K562 (cell line): ENCODE results near the gene LMO7. TPM values are rescaled to one million over a fixed set of nuclear protein-coding genes. Genes with fewer than 3 reads are reported as not detected.

Experiments used
- ATAC-seq: fragments of 200-7000 bp; cut with Tn5 transposase; 3 replicates; pipeline ENCODE4 v1.9.1; 2020; ENCODE audit warnings: moderate library complexity
- BruUV-seq: library from RNA; stranded (reverse); fragments of 400-500 nt; replicated peaks from 2 replicates; lab custom pipeline; 2021; lab: Mats Ljungman, UMichigan
- CTCF ChIA-PET: fragments of 300-600 bp; formaldehyde crosslinking; extraction: SDS; loops from one replicate; lab custom pipeline; 2021; ENCODE audit warnings: low intra/inter-chr PET ratio; lab: Yijun Ruan, JAX
- POLR2A ChIA-PET: fragments of 300-600, 350-650 bp; sonication (Branson Sonifier 250); formaldehyde crosslinking; extraction: SDS; loops from one replicate; lab custom pipeline; 2021; ENCODE audit warnings: antibody characterized with exemption, inconsistent platforms; lab: Yijun Ruan, JAX
- DNase-seq, 4 experiments: peaks; one replicate each; pipeline versions ENCODE4 v3.0.0 to v3.0.0-alpha.2; 2011 to 2018; ENCODE audit warnings: low spot score in 3 of 4, mixed read lengths in 3 of 4; ENCODE audit errors: extremely low read depth in 1 of 4
- FAIRE-seq: peaks from 2 replicates; lab custom pipeline; 2011; peaks lifted over from hg19 to GRCh38; lab: Jason Lieb, UNC
- H2AFZ ChIP-seq: 2 replicates; pipeline ENCODE4 v1.6.0; 2011; ENCODE audit warnings: low read depth, low read length, control low read depth, inconsistent platforms
- H3K27ac ChIP-seq: fragments of 200-600 bp; 3 replicates; pipeline ENCODE4 v1.8.0; 2011; ENCODE audit warnings: low read depth, mild to moderate bottlenecking, control low read depth, inconsistent platforms, low read length, moderate library complexity, mixed read lengths; ENCODE audit errors: extremely low read depth
- H3K27me3 ChIP-seq, 2 experiments: fragments of 300-600 bp in 1 of 2; 2 replicates in 1 of 2; 3 replicates in 1 of 2; pipeline versions ENCODE4 v1.6.0 to v1.8.0; 2011; ENCODE audit warnings: inconsistent platforms in 2 of 2, low read length in 2 of 2, mild to moderate bottlenecking in 1 of 2, mixed read lengths in 1 of 2, moderate library complexity in 1 of 2; ENCODE audit not compliant: control insufficient read depth in 2 of 2, insufficient read depth in 2 of 2
- H3K36me3 ChIP-seq: fragments of 300-600 bp; 3 replicates; pipeline ENCODE4 v1.8.0; 2011; ENCODE audit warnings: mild to moderate bottlenecking, low read length, inconsistent platforms; ENCODE audit not compliant: control insufficient read depth, insufficient read depth
- H3K4me1 ChIP-seq, 2 experiments: fragments of 200-600 bp in 1 of 2; replicated peaks in 1 of 2; 2 replicates in 1 of 2; 3 replicates in 1 of 2; pipeline versions ENCODE4 v1.5.1 to v1.8.0; 2011; ENCODE audit warnings: inconsistent platforms in 2 of 2, low read length in 2 of 2, mild to moderate bottlenecking in 1 of 2, mixed read lengths in 1 of 2, moderate library complexity in 1 of 2; ENCODE audit not compliant: control insufficient read depth in 2 of 2, insufficient read depth in 2 of 2
- H3K4me2 ChIP-seq: 2 replicates; pipeline ENCODE4 v1.6.1; 2011; ENCODE audit warnings: low read length, control low read depth, inconsistent platforms, mixed read lengths; ENCODE audit not compliant: insufficient read depth
- H3K4me3 ChIP-seq: fragments of 200-600 bp; sonication (generic), shearing (Covaris generic); 2 replicates; pipeline ENCODE4 v1.5.1; 2016; ENCODE audit warnings: control low read depth, inconsistent platforms
- H3K79me2 ChIP-seq: fragments of 200-600 bp; 3 replicates; pipeline ENCODE4 v1.8.0; 2011; ENCODE audit warnings: low read length, inconsistent platforms; ENCODE audit not compliant: control insufficient read depth, insufficient read depth
- H3K9ac ChIP-seq, 2 experiments: 2 replicates each; pipeline versions ENCODE4 v1.6.0 to v1.6.1; 2011; ENCODE audit warnings: low read depth in 2 of 2, low read length in 2 of 2, control low read depth in 1 of 2, inconsistent platforms in 1 of 2, mild to moderate bottlenecking in 1 of 2, mixed read lengths in 1 of 2; ENCODE audit not compliant: insufficient read depth in 1 of 2
- H3K9me1 ChIP-seq: one replicate; pipeline ENCODE4 v1.6.0; 2011; ENCODE audit warnings: inconsistent platforms, mild to moderate bottlenecking, low read length, moderate library complexity; ENCODE audit not compliant: control insufficient read depth, insufficient read depth
- H3K9me3 ChIP-seq: replicated peaks from 2 replicates; pipeline ENCODE4 v1.5.1; 2011; ENCODE audit warnings: low read depth, low read length, inconsistent platforms; ENCODE audit not compliant: control insufficient read depth, insufficient read depth
- H4K20me1 ChIP-seq: replicated peaks from 2 replicates; pipeline ENCODE4 v1.6.1; 2011; ENCODE audit warnings: low read length, inconsistent platforms, mixed read lengths; ENCODE audit not compliant: control insufficient read depth, insufficient read depth
- RAD21 ChIP-seq, 2 experiments: fragments of 250-450 bp in 1 of 2; fragments of 450-650 bp in 1 of 2; sonication (Bioruptor Pico) in 1 of 2; formaldehyde crosslinking in 1 of 2; IDR thresholded peaks in 1 of 2; conservative IDR thresholded peaks in 1 of 2; 2 replicates each; pipeline versions ENCODE4 v1.4.0 to v1.8.0; 2020 to 2022; ENCODE audit warnings: mild to moderate bottlenecking in 2 of 2, moderate library complexity in 1 of 2
- WGBS: fragments of 100-300 bp; shearing (Covaris generic); methylation state at CpG from one replicate; pipeline ENCODE4 v1.1.6; 2016; ENCODE audit warnings: low coverage, mixed read lengths; ENCODE audit not compliant: insufficient coverage; ENCODE audit errors: missing lambda C conversion rate; 5-methylcytosine and 5-hydroxymethylcytosine counted together
- in situ Hi-C: fragments of 300-500 bp; cut with MboI; formaldehyde crosslinking; loops from 4 replicates; pipeline ENCODE4 v1.15.0; 2018; ENCODE audit warnings: inconsistent platforms, mixed read lengths
- intact Hi-C: fragments of 100-400 bp; cut with micrococcal nuclease; formaldehyde crosslinking; loops from 2 replicates; pipeline ENCODE4 v1.14.2; 2022
- polyA plus RNA-seq, 8 experiments: library from polyadenylated mRNA; depleted of rRNA in 4 of 8; stranded (reverse) in 5 of 8; unstranded in 3 of 8; fragments of >200 nt; fragmentation: Nextera tagmentation in 2 of 8; fragmentation: Illumina TruSeq in 1 of 8; extraction: Ambion mirVana in 2 of 8; extraction: Trizol in 1 of 8; gene quantifications; 2 replicates each; pipeline versions ENCODE4 v1.2.1 to v1.2.3, GENCODE V29; 2011 to 2014; ENCODE audit warnings: inconsistent platforms in 1 of 8, missing spikeins in 1 of 8
- total RNA-seq, 7 experiments: library from RNA; depleted of rRNA in 6 of 7; stranded (reverse); fragments of >200 nt in 6 of 7; fragmentation: Illumina TruSeq in 2 of 7; extraction: Trizol in 2 of 7; gene quantifications; 2 replicates each; pipeline versions ENCODE4 v1.2.1 to v1.2.3, GENCODE V29; 2011 to 2021; ENCODE audit warnings: low replicate concordance in 1 of 7
- TF ChIP-seq, protein P1 (sequence below): fragments of 450-650 bp; IDR thresholded peaks from 2 replicates; pipeline ENCODE4 v1.6.1; 2017; ENCODE audit warnings: antibody characterized with exemption, mild to moderate bottlenecking
- TF ChIP-seq, protein P2 (sequence below): fragments of 250-450 bp; sonication (Bioruptor Pico); IDR thresholded peaks from 2 replicates; pipeline ENCODE4 v1.9.0; 2021; ENCODE audit warnings: mild to moderate bottlenecking, inconsistent platforms
- TF ChIP-seq, protein P3 (sequence below): fragments of 450-650 bp; formaldehyde crosslinking; IDR thresholded peaks from 2 replicates; pipeline ENCODE4 v1.4.0; 2020; ENCODE audit warnings: mild to moderate bottlenecking, moderate library complexity
- TF ChIP-seq, protein P4 (sequence below): fragments of 200-800 bp; sonication (Bioruptor generic); IDR thresholded peaks from 2 replicates; pipeline ENCODE4 v1.6.1; 2017; ENCODE audit warnings: missing genetic modification characterization, missing compliant biosample characterization

LMO7 gene
- total and polyA plus RNA-seq, 9 of the 15 experiments (the other 6 are each of a cell fraction or from before 2014, with no cell fraction given): 0.42 to 4.3 (median 1.7) TPM

DNA sequence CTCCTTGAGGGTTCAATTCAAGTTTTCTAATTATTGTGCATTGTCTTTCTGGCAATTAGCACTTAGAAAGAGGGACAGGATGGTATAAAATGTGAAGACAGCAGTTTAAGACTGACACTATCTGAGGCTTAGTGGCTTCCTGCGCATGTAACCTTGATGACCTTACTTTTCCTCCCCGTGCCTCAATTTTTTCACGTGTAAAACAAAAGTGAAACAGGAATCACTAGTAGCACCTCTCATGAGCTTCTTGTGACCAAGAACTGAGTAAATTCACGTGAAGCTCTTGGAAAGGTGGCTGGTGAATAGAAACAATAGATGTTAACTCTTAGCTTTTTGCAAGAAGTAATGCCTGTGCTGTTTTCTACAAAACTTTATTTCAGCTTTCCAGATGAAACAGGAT, 233.9 kb downstream of the LMO7 start (continued):
- TF ChIP-seq, protein P1, sequence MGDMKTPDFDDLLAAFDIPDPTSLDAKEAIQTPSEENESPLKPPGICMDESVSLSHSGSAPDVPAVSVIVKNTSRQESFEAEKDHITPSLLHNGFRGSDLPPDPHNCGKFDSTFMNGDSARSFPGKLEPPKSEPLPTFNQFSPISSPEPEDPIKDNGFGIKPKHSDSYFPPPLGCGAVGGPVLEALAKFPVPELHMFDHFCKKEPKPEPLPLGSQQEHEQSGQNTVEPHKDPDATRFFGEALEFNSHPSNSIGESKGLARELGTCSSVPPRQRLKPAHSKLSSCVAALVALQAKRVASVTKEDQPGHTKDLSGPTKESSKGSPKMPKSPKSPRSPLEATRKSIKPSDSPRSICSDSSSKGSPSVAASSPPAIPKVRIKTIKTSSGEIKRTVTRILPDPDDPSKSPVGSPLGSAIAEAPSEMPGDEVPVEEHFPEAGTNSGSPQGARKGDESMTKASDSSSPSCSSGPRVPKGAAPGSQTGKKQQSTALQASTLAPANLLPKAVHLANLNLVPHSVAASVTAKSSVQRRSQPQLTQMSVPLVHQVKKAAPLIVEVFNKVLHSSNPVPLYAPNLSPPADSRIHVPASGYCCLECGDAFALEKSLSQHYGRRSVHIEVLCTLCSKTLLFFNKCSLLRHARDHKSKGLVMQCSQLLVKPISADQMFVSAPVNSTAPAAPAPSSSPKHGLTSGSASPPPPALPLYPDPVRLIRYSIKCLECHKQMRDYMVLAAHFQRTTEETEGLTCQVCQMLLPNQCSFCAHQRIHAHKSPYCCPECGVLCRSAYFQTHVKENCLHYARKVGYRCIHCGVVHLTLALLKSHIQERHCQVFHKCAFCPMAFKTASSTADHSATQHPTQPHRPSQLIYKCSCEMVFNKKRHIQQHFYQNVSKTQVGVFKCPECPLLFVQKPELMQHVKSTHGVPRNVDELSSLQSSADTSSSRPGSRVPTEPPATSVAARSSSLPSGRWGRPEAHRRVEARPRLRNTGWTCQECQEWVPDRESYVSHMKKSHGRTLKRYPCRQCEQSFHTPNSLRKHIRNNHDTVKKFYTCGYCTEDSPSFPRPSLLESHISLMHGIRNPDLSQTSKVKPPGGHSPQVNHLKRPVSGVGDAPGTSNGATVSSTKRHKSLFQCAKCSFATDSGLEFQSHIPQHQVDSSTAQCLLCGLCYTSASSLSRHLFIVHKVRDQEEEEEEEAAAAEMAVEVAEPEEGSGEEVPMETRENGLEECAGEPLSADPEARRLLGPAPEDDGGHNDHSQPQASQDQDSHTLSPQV: no peak

DNA sequence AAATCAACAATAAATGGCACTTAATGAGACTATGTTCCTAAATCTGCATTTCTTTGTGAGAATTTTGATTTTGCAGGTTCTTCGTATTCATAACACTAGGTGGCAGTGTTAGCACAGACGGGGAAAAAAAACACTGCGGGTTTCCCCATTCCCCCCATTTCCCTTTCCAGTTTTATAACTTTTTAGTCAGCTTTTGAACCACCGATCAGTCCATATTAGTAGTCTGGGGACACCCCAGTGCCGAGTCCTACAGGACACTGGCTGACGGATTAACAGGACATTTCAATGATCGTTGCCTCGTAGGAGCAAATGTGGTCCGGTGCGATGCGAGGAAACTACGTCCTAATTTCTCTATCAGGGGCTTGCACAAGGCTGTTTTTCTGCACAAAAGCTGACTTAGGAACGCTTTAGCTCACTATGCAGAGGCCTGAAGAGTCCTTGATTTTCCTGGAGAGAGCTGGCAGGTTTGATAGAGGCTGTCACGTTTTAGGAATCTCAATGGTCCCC, 234.3 kb downstream of the LMO7 start:
- Histone ChIP-seq H3K27me3 (no peaks in the 10 kb centered on the region), H3K9ac (no peak overlapping the region), H3K4me3 (no peak overlapping the region), H3K27ac (no peak overlapping the region), H4K20me1 (no peaks in the 10 kb centered on the region), H2AFZ (peak overlapping the region; percentile 48), H3K9me1 (no peaks in the 10 kb centered on the region), H3K79me2 (no peaks in the 10 kb centered on the region), H3K9me3 (no peaks in the 10 kb centered on the region), H3K36me3 (no peaks in the 10 kb centered on the region), H3K4me2 (peak overlapping the region; percentile 39), H3K4me1 (no peaks in the 10 kb centered on the region)
- no TSS peak for BruUV-seq
- FAIRE-seq: no peak
- intact Hi-C loops: loop anchor here (1.0 to 10.0 kb wide), 3 partner anchors 294 to 1114 kb away; no protein-coding TSS in a partner anchor
- 37% methylated on average over 14 of the region's 14 CpGs for WGBS
- POLR2A ChIA-PET: no interaction called here
- CTCF ChIA-PET: interaction anchor here (1.1 to 1.3 kb wide), 2 partner anchors 603 to 1032 kb away, joined by 3 to 7 read pairs; no protein-coding TSS in a partner anchor
- peak; percentile 12 to 26 (median 24) for DNase-seq
- in situ Hi-C loops: loop anchor here (25.0 kb wide), 1 partner anchor 1042 kb away; no protein-coding TSS in a partner anchor
- no peak; the same call in 2 of the 3 replicates for ATAC-seq
- TF ChIP-seq RAD21 (CRISPR knock-in tag; conservative IDR thresholded peaks at IDR 0.05 in 1 of 2, IDR thresholded peaks at IDR 0.05 in 1 of 2): peak; percentile 58 to 70
- TF ChIP-seq, protein P2, sequence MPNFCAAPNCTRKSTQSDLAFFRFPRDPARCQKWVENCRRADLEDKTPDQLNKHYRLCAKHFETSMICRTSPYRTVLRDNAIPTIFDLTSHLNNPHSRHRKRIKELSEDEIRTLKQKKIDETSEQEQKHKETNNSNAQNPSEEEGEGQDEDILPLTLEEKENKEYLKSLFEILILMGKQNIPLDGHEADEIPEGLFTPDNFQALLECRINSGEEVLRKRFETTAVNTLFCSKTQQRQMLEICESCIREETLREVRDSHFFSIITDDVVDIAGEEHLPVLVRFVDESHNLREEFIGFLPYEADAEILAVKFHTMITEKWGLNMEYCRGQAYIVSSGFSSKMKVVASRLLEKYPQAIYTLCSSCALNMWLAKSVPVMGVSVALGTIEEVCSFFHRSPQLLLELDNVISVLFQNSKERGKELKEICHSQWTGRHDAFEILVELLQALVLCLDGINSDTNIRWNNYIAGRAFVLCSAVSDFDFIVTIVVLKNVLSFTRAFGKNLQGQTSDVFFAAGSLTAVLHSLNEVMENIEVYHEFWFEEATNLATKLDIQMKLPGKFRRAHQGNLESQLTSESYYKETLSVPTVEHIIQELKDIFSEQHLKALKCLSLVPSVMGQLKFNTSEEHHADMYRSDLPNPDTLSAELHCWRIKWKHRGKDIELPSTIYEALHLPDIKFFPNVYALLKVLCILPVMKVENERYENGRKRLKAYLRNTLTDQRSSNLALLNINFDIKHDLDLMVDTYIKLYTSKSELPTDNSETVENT: no peak
- TF ChIP-seq, protein P3, sequence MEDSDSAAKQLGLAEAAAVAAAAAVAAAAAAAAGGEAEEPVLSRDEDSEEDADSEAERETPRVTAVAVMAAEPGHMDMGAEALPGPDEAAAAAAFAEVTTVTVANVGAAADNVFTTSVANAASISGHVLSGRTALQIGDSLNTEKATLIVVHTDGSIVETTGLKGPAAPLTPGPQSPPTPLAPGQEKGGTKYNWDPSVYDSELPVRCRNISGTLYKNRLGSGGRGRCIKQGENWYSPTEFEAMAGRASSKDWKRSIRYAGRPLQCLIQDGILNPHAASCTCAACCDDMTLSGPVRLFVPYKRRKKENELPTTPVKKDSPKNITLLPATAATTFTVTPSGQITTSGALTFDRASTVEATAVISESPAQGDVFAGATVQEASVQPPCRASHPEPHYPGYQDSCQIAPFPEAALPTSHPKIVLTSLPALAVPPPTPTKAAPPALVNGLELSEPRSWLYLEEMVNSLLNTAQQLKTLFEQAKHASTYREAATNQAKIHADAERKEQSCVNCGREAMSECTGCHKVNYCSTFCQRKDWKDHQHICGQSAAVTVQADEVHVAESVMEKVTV (CRISPR knock-in tag): peak; percentile 34; the same call in 1 of the 2 replicates
- TF ChIP-seq, protein P4, sequence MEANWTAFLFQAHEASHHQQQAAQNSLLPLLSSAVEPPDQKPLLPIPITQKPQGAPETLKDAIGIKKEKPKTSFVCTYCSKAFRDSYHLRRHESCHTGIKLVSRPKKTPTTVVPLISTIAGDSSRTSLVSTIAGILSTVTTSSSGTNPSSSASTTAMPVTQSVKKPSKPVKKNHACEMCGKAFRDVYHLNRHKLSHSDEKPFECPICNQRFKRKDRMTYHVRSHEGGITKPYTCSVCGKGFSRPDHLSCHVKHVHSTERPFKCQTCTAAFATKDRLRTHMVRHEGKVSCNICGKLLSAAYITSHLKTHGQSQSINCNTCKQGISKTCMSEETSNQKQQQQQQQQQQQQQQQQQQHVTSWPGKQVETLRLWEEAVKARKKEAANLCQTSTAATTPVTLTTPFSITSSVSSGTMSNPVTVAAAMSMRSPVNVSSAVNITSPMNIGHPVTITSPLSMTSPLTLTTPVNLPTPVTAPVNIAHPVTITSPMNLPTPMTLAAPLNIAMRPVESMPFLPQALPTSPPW (CRISPR knock-in tag): no peak
